B cell (primary cell): Measurements from ENCODE around the gene CHD9.

Source experiments
- CTCF ChIP-seq: fragments of 200-600 bp; IDR thresholded peaks from one replicate; pipeline ENCODE4 v1.8.0; 2022; ENCODE audit warnings: antibody characterized with exemption, mild to moderate bottlenecking
- EZH2 ChIP-seq: IDR thresholded peaks from 2 replicates; pipeline ENCODE4 v1.6.1; 2012; ENCODE audit warnings: borderline replicate concordance, low read depth, mild to moderate bottlenecking, moderate library complexity, low read length; ENCODE audit not compliant: insufficient read depth, poor library complexity, severe bottlenecking

GRCh38 chr16:53036066-53036465 lies 18.7 kb upstream of the CHD9 start:
- no peak for TF ChIP-seq CTCF
- TF ChIP-seq EZH2: no peak
